Measurements from ENCODE around the gene PDIA5. TPM values are rescaled to one million over a fixed set of nuclear protein-coding genes. Genes with fewer than 3 reads are reported as not detected.

Gene PDIA5
- total RNA-seq, 1 experiment from 2014 or later, result 31.2 TPM

DNA sequence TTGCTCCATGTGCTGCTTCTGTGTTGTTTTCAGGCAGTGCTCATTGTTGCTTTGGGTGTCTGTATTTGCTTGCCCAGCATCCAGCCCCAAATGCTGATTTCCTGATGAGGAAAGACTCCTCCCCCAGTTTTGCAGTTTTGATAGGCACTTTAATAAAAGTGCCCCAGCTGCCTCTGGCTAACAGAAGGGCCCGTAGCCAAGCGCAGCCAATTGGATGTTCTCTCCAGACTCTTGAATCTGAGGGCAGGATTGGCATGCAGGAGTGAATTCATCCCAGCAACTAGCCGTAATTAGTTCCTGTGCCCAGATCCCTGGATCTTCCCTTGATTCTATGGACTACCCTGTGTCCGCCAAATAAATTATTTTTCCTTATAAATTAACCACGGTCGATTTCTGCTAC lies 24.4 kb upstream of the PDIA5 start:
- no peak for DNase-seq (ENCODE audit: low read depth)

DNA sequence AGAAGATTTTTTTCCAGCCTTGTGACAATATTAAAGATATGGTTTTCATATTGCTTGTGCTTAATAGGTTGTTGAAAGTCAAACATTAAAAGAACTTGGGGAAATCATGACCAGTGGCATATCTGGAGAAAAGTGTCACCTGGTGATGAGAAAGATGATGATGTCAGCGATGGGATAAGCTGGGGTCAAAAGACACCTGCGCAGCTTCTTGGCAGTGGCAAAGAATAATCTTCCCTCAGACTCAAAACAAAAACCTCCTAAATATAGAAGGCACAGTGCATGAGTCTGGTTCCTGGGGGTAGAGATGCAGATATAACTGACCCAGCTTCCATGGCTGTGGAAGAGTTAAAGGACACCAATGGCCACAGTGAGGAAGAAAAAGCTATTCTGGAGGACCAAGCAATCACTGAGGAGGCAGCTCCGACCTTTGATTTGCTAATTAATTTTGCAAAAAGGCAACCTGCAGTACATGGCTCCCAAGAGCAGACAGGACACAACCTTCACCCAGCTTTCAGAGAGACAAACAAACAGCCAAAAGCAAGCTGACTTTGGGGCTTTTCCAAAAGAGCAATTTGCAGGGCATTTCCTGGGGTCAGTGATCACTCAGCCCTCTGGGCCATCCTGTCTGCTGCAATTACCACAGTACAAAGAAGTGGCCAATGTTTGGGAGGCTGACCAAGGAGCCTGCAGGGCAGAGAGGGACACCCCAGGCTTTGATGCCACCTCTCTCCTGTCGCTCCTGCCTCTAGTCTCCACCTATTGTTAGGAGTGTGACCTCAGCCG lies 21.7 kb upstream of the PDIA5 start:
- no peak for DNase-seq (ENCODE audit: low read depth)

DNA sequence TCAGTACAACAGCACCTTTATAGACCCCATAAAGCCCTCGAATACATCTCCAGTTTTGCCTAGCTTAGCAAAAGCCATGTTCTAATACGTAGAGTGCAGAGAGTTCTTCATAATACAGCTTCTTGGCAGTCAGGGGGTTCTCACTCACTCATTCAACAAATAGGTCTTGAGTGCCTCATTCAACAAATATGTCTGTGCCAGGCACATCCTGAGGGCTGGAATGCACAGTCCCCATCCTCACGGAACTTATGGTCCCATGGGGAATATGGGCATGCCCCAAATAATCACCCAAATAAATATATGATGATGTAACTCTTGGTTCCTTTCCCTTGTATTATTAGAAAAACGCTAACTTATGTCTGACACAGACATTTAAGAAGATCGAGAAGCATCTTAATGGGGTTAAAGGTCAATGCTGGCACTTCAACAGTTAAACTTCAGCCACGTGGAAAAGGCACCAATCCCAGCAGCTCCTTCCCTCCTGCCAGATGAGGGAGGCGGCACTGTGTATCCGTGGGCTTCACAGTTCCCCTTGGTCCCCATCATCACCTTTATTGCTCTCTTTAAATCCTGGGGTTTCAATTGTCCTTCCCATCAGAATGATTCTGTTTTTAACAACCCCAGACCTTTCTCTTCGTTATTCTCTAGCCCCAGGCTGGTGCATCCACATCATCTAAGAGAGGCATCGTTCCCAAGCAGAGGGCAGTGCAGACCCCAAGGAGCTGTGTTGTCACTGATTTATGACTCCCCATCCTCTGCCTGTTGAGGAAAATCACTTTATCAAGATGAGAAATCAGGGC lies 20.4 kb upstream of the PDIA5 start:
- no peak for DNase-seq (ENCODE audit: low read depth)

DNA sequence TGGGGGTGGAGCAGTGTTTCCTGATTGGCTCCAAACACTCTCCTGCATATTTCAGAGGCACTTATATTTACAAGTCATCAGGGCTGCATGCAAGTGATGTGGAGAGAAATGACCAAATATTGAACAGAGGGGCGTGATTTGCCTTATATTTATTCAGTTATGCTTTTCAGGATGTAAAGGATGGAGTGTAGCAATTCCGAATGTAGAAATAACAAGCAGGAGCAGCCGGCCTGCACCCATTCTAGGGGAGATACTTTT lies 19.8 kb upstream of the PDIA5 start:
- no peak for DNase-seq (ENCODE audit: low read depth)

DNA sequence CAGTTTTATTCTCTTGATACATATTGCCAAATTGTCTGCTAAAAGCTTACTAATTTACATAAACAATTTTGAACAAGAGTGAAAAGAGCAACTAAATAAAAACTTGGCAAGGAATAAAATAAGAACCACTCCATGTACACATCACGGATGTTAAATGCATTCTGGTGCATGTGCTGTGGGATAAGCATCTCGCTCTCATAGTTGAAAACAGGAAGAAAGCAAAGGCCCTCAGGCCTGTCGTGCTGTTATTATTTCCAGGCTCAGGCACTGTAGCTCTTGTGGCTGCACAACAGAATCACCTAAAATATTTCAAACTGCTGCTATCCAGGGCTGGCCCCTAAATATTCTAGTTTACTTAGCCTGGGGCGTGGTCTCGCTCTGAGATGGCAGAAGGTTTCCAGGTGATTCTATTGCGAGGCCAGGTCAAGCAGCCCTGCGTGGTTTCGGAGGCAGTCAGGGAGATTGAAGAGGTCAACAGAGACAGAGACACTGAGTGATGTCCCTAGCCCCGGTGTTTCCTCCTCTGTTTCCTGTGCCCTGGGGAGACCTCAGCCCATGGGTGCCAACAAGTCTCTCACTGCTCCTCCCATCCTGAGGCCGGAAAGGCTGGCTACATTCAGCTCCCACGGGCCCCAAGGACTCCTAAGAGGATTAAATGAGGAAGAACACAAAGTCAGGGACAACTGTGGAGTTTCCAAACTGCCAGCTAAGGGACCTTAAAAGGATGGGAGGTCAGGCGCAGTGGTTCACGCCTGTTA lies 18.2 kb upstream of the PDIA5 start:
- DNase-seq (ENCODE audit: low read depth), result no peak

DNA sequence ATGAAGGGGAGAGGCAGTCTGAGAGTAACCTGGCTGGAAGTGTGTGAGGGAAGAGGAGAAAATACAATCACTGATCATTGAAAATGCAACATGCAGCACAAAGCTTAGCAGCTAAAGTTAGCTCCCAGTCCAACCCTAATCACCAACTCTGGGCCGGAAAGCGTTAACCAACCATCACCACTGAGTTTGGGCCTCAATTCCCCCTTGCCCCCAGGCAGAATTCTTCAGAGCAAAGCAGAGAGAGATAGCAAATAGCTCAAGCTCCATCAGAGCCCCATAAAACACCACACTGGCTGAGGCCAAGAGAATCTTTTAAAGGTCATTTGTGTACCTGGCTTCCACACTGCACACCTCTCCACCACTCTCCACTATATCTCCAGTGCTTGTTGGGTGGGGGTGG lies 16.2 kb upstream of the PDIA5 start:
- DNase-seq (ENCODE audit: low read depth), result no peak

DNA sequence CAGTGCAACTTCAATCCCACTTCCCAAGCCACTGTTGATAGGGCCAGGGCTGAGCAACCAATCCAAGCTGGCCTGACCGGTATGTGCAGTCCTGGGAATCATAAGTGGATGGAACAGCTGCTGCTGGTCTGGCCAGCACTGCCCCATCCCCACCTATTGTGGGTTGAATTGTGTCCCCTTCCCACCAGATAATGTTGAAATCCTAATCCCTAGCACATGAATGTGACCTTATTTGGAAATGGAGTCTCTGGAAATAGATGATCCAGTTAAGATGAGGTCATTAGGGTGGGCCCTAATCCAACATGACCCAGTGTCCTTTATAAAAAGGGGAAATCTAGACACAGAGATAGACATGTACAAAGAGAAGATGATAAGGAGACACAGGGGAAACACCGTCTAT lies 13.7 kb upstream of the PDIA5 start:
- DNase-seq (ENCODE audit: low read depth), result no peak

GRCh38 chr3:123054109-123054778 lies 12.6 kb upstream of the PDIA5 start:
- no peak for DNase-seq (ENCODE audit: low read depth)

DNA sequence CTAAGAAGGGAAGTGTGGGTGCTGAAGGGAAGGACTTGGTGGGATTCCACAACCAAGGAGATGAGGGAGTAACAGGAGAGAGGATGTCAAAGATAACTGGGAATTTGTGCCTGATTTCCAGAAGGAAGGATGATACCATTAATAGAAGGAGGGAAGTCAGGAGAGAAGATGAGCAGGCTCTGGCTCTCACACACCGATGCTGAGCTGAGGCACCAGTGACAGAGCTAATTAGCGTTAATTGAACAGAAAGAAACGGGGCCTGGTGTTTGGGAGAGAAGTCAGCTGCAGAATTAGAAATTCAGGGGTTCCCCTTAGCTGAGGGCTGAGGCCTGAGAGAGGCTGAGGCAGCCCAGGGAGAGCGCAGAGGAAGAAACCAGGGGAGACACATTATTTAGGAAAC lies 11.9 kb upstream of the PDIA5 start:
- DNase-seq (ENCODE audit: low read depth), result no peak

- no peak for DNase-seq (ENCODE audit: low read depth)
Observed at GRCh38 chr3:123055352-123055751, 11.5 kb upstream of the PDIA5 start.

- DNase-seq (ENCODE audit: low read depth), result no peak
Observed at GRCh38 chr3:123058505-123058904, 8.3 kb upstream of the PDIA5 start.

- DNase-seq (ENCODE audit: low read depth), result no peak
Observed at GRCh38 chr3:123060054-123060453, 6.8 kb upstream of the PDIA5 start.

DNA sequence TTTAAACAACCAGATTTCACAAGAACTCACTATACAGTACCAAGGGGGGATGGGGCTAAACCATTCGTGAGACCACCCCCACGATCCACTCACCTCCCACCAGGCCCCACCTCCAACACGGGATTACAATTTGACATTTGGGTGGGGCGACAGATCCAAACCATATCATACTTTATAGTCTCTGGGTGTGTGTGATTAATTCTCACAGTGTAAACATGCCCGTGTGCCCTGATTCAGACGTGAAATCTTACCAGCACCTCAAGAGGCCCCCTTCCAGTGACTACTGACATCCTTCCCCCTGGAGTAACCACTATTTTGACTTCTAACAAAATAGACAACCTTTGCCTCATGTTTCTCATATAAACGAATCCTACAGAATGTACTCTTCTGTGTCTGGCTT lies 5.0 kb upstream of the PDIA5 start:
- no peak for DNase-seq (ENCODE audit: low read depth)

DNA sequence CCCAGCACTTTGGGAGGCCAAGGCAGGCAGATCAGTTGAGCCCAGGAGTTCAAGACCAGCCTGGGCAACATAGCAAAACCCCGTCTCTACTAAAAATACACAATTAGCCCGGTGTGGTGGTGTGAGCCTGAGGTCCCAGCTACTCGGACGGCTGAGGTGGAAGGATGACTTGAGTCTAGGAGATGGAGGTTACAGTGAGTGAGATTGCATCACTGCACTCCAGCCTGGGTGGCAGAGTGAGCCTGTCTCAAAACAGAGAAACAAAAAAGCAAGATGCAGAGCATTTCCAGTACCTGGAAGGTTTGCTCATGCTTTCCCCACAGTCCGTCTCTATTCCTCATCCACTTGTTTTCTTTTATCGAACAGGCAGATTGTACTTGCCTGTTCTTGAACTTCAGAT lies 3.8 kb upstream of the PDIA5 start:
- DNase-seq (ENCODE audit: low read depth), result no peak

GRCh38 chr3:123064506-123064905 lies 2.3 kb upstream of the PDIA5 start:
- no peak for DNase-seq (ENCODE audit: low read depth)

- DNase-seq (ENCODE audit: low read depth), result no peak
Observed at GRCh38 chr3:123064914-123065313, 1.9 kb upstream of the PDIA5 start.

DNA sequence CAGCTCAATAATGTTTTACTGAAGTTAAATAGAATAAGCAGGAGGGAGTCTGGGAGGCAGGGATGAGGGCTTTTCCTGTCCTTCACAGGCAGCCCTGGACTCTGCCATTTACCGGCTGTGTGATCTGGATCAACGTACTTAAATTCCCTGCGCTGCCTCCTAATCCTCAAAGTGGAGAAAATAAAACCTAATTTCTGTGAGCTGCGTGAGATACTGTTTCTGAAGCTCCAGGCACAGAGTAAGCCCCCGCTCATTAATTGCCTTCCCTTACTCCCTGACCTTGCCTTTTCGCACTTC lies 278 bp upstream of the PDIA5 start:
- no peak for DNase-seq (ENCODE audit: low read depth)

DNA sequence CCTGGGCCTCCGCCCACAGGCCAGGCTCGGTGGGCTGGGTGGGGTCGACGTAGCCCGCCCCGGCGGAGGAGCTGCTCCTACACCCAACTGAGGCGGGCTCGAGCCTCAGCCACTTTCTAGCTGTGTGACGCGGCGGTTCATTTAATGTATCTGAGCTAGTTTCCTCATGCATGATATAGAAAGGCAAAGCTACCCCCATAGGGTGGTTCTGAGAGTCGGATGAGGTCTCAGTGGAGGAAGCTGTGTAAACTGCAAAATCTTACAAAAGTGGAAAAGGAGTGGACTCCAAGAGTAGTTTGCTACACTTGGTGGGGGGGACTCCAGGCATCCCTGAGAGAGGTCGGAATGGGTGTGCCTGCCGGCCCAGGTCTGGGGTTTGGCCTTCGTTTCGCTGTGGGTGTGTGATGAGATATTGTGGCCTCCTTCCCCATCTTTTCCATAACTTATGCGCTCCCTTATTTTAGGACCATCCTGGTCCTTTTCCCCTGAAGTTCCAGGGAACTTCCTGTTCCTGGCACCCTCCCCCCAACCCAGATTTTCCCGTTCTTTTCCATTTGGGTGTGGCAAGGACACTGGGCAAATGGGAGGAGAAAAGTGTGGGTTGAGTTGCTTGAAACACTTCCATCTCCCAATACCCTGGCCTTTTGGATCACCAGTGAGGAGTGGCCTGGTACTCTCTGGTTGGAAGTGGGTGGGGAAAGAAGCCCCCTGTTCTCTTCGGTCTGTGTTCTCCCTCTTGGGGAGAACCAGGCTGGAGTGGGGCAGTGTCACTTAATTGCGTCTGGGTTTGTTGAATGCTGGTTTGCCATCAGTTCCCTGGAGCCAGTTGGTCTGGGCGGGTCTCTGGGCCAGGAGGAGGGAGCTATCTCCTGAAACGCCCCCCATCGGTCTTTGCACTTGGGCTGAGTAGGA lies 1.1 kb downstream of the PDIA5 start:
- peak; percentile 69 for DNase-seq (ENCODE audit: low read depth)

DNA sequence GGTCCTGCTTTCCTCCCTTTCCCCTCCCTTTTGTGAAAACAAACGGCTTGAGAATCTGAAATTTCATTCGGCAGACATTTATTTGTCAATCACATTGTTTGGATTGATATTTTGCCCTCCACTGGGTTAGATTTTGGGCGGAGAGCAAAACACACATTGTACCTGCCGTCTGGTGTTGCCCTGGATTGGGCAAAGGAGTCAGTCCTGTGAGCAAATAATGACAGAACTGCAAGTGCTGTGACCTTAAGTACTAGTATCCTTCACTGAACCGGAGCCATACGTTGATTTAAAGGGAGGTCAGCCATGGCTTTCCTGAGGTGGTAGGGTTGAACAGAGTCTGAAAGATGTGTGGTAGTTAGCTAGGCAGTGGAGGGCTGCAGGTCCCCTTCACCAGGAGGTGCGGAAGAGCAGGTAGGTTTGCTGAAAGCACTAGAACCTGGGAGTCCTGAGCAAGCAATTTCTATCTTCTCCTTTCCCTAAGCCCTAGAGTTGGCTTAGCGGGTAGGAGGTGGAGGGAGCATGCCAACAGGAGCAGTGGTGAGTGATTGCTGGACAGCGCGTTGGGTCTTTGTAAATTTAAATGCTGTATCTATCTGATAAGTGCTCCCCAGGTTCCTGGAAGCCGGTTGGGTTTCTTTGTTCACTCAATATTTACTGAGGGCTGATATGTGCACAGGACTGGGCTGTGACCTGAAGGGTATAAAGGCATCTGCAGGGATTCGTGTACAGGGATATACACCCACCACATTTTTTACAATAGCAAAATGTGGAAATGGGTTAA lies 2.0 kb downstream of the PDIA5 start:
- DNase-seq (ENCODE audit: low read depth), result no peak

GRCh38 chr3:123070510-123070909 lies 3.7 kb downstream of the PDIA5 start:
- no peak for DNase-seq (ENCODE audit: low read depth)

- no peak for DNase-seq (ENCODE audit: low read depth)
Observed at GRCh38 chr3:123071146-123071545, 4.3 kb downstream of the PDIA5 start.
